H1 (cell line): ENCODE data around the gene SLC8A1. TPM values are rescaled to one million over a fixed set of nuclear protein-coding genes. Genes with fewer than 3 reads are reported as not detected.

ENCODE experiments used
- BRCA1 ChIP-seq: IDR thresholded peaks from 2 replicates; pipeline ENCODE4 v1.6.1; 2012; ENCODE audit warnings: low read depth, low read length, improper control_type of control experiment
- CHD1 ChIP-seq: IDR thresholded peaks from 2 replicates; pipeline ENCODE4 v1.6.1; 2012; ENCODE audit warnings: low read depth, low read length, improper control_type of control experiment
- GTF2F1 ChIP-seq: IDR thresholded peaks from 2 replicates; pipeline ENCODE4 v1.6.1; 2012; ENCODE audit warnings: low read depth, low read length, improper control_type of control experiment, borderline replicate concordance
- NANOG ChIP-seq: IDR thresholded peaks from 2 replicates; pipeline ENCODE4 v1.6.1; 2011; ENCODE audit warnings: low read length, low read depth, mild to moderate bottlenecking, inconsistent platforms; ENCODE audit not compliant: insufficient read depth, poor library complexity, severe bottlenecking
- RNF2 ChIP-seq: fragments of 200-900, 300-1000 bp; sonication (generic); IDR thresholded peaks from 2 replicates; pipeline ENCODE4 v1.7.1; 2016; ENCODE audit warnings: borderline replicate concordance, low read depth, mild to moderate bottlenecking, antibody characterized with exemption, low read length; ENCODE audit not compliant: poor library complexity, severe bottlenecking; ENCODE audit errors: missing control alignments
- SIN3A ChIP-seq, 2 experiments: IDR thresholded peaks in 1 of 2; conservative IDR thresholded peaks in 1 of 2; 2 replicates each; pipeline ENCODE4 v1.6.1; 2011 to 2012; ENCODE audit warnings: low read length in 2 of 2, improper control_type of control experiment in 1 of 2, low read depth in 1 of 2, mild to moderate bottlenecking in 1 of 2
- USF2 ChIP-seq: IDR thresholded peaks from 2 replicates; pipeline ENCODE4 v1.6.1; 2011; ENCODE audit warnings: low read length, improper control_type of control experiment
- YY1 ChIP-seq: IDR thresholded peaks from 2 replicates; pipeline ENCODE4 v1.6.1; 2011; ENCODE audit warnings: low read depth, mild to moderate bottlenecking, low read length
- polyA plus RNA-seq, 7 experiments: library from polyadenylated mRNA; depleted of rRNA in 3 of 7; stranded (reverse) in 5 of 7; unstranded in 2 of 7; fragments of >200 nt in 5 of 7; fragments of 200-250 nt in 2 of 7; gene quantifications; 1 replicate in 5 of 7; 2 replicates in 1 of 7; 4 replicates in 1 of 7; pipeline versions ENCODE4 v1.2.1 to v1.2.3, GENCODE V29; 2011 to 2013; ENCODE audit warnings: missing spikeins in 2 of 7, mixed read lengths in 2 of 7
- total RNA-seq: library from RNA; stranded (reverse); fragmentation: NEBNext Ultra II Directional; extraction: Animal tissue kit (Norgen Biotek cat#: 25700); gene quantifications from 2 replicates; pipeline ENCODE4 v1.2.1, GENCODE V29; 2021
- TF ChIP-seq, protein P1 (sequence below): IDR thresholded peaks from 2 replicates; pipeline ENCODE4 v1.6.1; 2012; ENCODE audit warnings: inconsistent platforms

Gene SLC8A1
- total and polyA plus RNA-seq, 2 of the 8 experiments (the other 6 are each of a cell fraction or from before 2014, with no cell fraction given) = 0.68 to 3.6 TPM

GRCh38 chr2:40047406-40047805 is 404.5 kb downstream of the SLC8A1 start (continued):
- no peak for TF ChIP-seq SIN3A (conservative IDR thresholded peaks at IDR 0.05 in 1 of 2, IDR thresholded peaks at IDR 0.05 in 1 of 2; ENCODE audit: low read depth in 1 of 2, low read length in 2 of 2)
- TF ChIP-seq NANOG = no peak
- TF ChIP-seq GTF2F1 = no peak
- no peak for TF ChIP-seq BRCA1
- TF ChIP-seq YY1 = no peak
- no peak for TF ChIP-seq RNF2
- no peak for TF ChIP-seq USF2
- no peak for TF ChIP-seq CHD1
- TF ChIP-seq, protein P1, sequence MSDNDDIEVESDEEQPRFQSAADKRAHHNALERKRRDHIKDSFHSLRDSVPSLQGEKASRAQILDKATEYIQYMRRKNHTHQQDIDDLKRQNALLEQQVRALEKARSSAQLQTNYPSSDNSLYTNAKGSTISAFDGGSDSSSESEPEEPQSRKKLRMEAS = no peak
